Pancreas (tissue), 10 donors: ENCODE measurements around the gene CFDP1. TPM values are rescaled to one million over a fixed set of nuclear protein-coding genes. Genes with fewer than 3 reads are reported as not detected.

Experiments used
- ATAC-seq, 4 donors: fragments of 200-7000 bp; cut with Tn5 transposase; one replicate each; pipeline versions ENCODE4 v1.8.0 to v1.9.1; 2020; ENCODE audit warnings: mild to moderate bottlenecking in 4 of 4, moderate library complexity in 4 of 4
- DNase-seq, 6 donors: peaks; one replicate each; pipeline ENCODE4 v3.0.0-alpha.2; 2020
- FAIRE-seq: peaks from 2 replicates; lab custom pipeline; 2012; peaks lifted over from hg19 to GRCh38; lab: Jason Lieb, UNC
- H3K27ac ChIP-seq, 4 donors: fragments of 200-600 bp; sonication (generic); 1 replicate in 3 of 4; 2 replicates in 1 of 4; pipeline versions ENCODE4 v1.5.0 to v1.8.0; 2020
- H3K27me3 ChIP-seq, 4 donors: fragments of 200-600 bp; one replicate each; pipeline ENCODE4 v1.8.0; 2021
- H3K36me3 ChIP-seq, 3 donors: fragments of 200-600 bp; sonication (generic) in 1 of 3; one replicate each; pipeline versions ENCODE4 v1.5.0 to v1.8.0; 2020 to 2021
- H3K4me1 ChIP-seq, 3 donors: fragments of 200-600 bp; one replicate each; pipeline ENCODE4 v1.8.0; 2021
- H3K4me3 ChIP-seq, 4 donors: fragments of 200-600 bp; sonication (generic) in 2 of 4; one replicate each; pipeline versions ENCODE4 v1.5.0 to v1.8.0; 2020 to 2021
- H3K9me3 ChIP-seq, 4 donors: fragments of 200-600 bp; one replicate each; pipeline ENCODE4 v1.8.0; 2021
- WGBS, 2 donors: extraction: QIAGEN DNeasy Blood & Tissue Kit; methylation state at CpG; one replicate each; pipeline ENCODE4 v1.1.7; 2013; 5-methylcytosine and 5-hydroxymethylcytosine counted together
- intact Hi-C, 3 donors: fragments of 100-400 bp; cut with DNase I; formaldehyde crosslinking; loops; one replicate each; pipeline versions ENCODE4 v1.11.1 to v1.14.2; 2022
- polyA plus RNA-seq, 2 donors: library from polyadenylated mRNA; stranded (reverse); fragments of 200-250 nt; gene quantifications; one replicate each; pipeline ENCODE4 v1.2.3, GENCODE V29; 2013
- total RNA-seq, 6 donors: library from RNA; stranded (reverse); fragmentation: NEBNext Ultra II Directional in 4 of 6; extraction: Animal tissue kit (Norgen Biotek cat#: 25700) in 4 of 6; gene quantifications; one replicate each; pipeline versions ENCODE4 v1.2.1 to v1.2.4, GENCODE V29; 2021 to 2023
- TF ChIP-seq, protein P1 (sequence below), 4 donors: fragments of 200-600 bp; sonication (generic) in 3 of 4; IDR thresholded peaks; one replicate each; pipeline versions ENCODE4 v1.5.0 to v1.8.0; 2021; ENCODE audit warnings: antibody characterized with exemption in 4 of 4
- donor health status: healthy with polysubstance abuse.
- donor health status: DM: no; HTN: no; CAD: no; lungs with moderate emphysema.
- donor health status: DM: no; HTN: no; CAD: no.
- donor health status: control.
- donor health status: control.
- donor health status: Bipolar disorder and iron deficiency.
- donor health status: DM: yes; HTN: yes; CAD: no.
- donor health status: DM: no; HTN: no; CAD: no.
- donor health status: DM: no; HTN: no; CAD: no.
- donor health status: DM: yes; HTN: yes; CAD: no.

Gene CFDP1
- total and polyA plus RNA-seq, 8 donors: 19.3 to 57.5 (median 25.6) TPM

DNA sequence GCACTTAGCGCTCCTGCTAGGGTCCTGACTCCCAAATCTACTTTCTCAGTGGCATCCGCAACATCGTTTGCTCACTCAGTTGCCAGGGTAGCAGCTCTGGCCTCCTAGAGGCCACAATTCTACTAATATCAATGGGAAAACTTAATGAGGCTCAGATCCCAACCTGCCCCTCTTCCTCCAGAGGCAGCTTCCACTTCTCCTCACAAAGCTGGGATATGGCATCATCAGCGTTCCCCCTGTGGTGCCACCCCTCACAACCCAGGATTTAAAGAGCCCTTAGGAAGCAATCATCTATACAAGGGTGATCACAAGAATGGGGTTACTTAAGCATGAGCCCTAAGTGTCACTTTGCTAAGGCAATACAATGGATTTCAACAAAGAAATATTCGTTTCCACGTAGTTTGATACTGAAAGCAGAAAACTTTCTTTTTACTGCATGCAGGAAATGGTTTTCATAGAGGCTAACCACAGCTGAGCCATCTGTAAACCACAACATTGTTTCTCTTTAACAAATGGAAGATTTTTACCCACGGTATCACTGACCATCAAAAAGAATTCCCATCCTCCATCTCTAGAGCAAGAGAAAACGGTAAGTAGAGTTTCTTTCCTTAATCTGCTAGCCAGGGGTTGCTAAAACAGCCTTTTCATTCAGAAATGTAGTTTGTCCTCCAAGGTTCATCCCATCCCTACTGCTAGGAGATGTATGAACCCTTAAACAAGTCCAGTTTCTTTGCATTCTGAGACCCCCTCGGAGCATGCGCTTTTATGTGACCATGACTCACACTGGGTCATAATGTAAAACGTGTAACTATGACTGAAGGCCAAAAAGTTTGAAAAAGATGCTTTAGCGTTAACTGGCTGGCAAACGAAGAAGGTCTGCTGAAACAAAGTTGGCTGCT lies 113.5 kb downstream of the CFDP1 start:
- peak in 1 of 4 donors; percentile 25 for ATAC-seq
- no peak overlapping the region for H3K27ac ChIP-seq
- H3K9me3 ChIP-seq: no peaks in the 10 kb centered on the region
- H3K36me3 ChIP-seq: no peaks in the 10 kb centered on the region
- WGBS, 2 donors: 83 to 85% methylated on average over 13 of the region's 13 CpGs
- no peak for DNase-seq
- H3K27me3 ChIP-seq: no peaks in the 10 kb centered on the region
- no peaks in the 10 kb centered on the region for H3K4me1 ChIP-seq
- FAIRE-seq: no peak
- TF ChIP-seq, protein P1, sequence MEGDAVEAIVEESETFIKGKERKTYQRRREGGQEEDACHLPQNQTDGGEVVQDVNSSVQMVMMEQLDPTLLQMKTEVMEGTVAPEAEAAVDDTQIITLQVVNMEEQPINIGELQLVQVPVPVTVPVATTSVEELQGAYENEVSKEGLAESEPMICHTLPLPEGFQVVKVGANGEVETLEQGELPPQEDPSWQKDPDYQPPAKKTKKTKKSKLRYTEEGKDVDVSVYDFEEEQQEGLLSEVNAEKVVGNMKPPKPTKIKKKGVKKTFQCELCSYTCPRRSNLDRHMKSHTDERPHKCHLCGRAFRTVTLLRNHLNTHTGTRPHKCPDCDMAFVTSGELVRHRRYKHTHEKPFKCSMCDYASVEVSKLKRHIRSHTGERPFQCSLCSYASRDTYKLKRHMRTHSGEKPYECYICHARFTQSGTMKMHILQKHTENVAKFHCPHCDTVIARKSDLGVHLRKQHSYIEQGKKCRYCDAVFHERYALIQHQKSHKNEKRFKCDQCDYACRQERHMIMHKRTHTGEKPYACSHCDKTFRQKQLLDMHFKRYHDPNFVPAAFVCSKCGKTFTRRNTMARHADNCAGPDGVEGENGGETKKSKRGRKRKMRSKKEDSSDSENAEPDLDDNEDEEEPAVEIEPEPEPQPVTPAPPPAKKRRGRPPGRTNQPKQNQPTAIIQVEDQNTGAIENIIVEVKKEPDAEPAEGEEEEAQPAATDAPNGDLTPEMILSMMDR (IDR thresholded peaks at IDR 0.05): no peak
- no peak overlapping the region for H3K4me3 ChIP-seq
- intact Hi-C loops: no loop called here

GRCh38 chr16:75318737-75319136 lies 114.6 kb downstream of the CFDP1 start:
- FAIRE-seq (no peak), ATAC-seq (no peak), DNase-seq (no peak)
- TF ChIP-seq, protein P1 (IDR thresholded peaks at IDR 0.05): no peak
- H3K9me3 ChIP-seq: no peaks in the 10 kb centered on the region
- no peak overlapping the region for H3K4me3 ChIP-seq
- intact Hi-C loops: no loop called here
- H3K27me3 ChIP-seq: no peaks in the 10 kb centered on the region
- H3K27ac ChIP-seq: no peak overlapping the region
- H3K4me1 ChIP-seq: no peaks in the 10 kb centered on the region
- 97 to 99% methylated on average over 3 of the region's 3 CpGs for WGBS, 2 donors
- H3K36me3 ChIP-seq: no peaks in the 10 kb centered on the region

DNA sequence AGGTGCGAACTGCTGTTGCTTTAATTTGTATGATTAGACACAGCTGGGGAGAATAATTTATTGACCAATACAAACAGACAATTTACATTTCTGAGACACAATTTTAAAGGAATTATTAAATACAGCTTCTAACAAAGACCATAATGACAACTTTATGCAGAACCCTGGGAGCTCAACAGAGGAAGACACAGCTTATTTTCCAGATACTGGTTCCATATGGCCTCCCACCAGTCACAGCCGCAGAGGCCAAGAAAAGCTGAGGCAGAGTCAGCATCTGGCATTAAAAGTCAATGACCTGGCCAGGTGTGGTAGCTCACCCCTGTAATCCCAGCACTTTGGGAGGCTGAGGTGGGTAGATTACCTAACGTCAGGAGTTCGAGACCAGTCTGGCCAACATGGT lies 115.8 kb downstream of the CFDP1 start:
- FAIRE-seq: no peak
- TF ChIP-seq, protein P1 (IDR thresholded peaks at IDR 0.05): no peak
- H3K4me1 ChIP-seq: no peaks in the 10 kb centered on the region
- DNase-seq: no peak
- H3K4me3 ChIP-seq: no peak overlapping the region
- no peaks in the 10 kb centered on the region for H3K36me3 ChIP-seq
- 80 to 83% methylated on average over 4 of the region's 4 CpGs for WGBS, 2 donors
- intact Hi-C loops: no loop called here
- no peaks in the 10 kb centered on the region for H3K27me3 ChIP-seq
- H3K9me3 ChIP-seq: no peaks in the 10 kb centered on the region
- H3K27ac ChIP-seq: peak overlapping the region in 1 of 4 donors; percentile 19
- peak in 2 of 4 donors; percentile 8 to 20 for ATAC-seq

DNA sequence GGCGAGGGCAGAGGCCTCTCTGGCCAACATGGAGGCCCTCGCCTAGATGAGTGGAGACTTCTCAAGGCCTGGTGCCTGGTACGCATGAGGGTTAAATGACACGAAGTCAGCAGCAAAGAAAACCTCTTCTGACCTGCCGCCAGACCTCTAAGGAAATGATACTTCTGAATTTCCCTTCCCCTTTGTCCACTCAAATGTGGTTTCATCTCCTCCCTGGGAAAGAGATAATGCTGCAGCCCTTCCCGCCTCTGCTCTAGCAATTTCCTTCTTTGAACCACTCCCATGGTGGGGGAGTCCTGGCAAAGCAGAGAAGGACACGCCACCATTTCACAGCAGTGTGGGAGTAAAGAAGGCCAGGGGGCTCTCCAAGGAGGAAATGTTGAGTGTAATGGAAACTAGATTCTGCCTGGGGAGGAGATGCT lies 116.2 kb downstream of the CFDP1 start:
- DNase-seq (no peak), ATAC-seq (peak in 2 of 4 donors; percentile 22 to 53), FAIRE-seq (no peak)
- peak overlapping the region in 1 of 4 donors; percentile 19 for H3K27ac ChIP-seq
- no peaks in the 10 kb centered on the region for H3K27me3 ChIP-seq
- intact Hi-C loops: no loop called here
- TF ChIP-seq, protein P1 (IDR thresholded peaks at IDR 0.05): no peak
- H3K9me3 ChIP-seq: no peaks in the 10 kb centered on the region
- no peak overlapping the region for H3K4me3 ChIP-seq
- H3K36me3 ChIP-seq: no peaks in the 10 kb centered on the region
- WGBS, 2 donors: 87 to 90% methylated on average over 7 of the region's 7 CpGs
- H3K4me1 ChIP-seq: no peaks in the 10 kb centered on the region
